Measurements from ENCODE around the gene ECSCR.

GRCh38 chr5:139439013-139439903, 23.3 kb downstream of the ECSCR start, which contains the start of gene DNAJC18:
- 0 out of 2 replicates have a peak, but pooled peaks have one; percentile 51 for TF ChIP-seq ZNF785 (tag by site-specific recombination; IDR thresholded peaks at IDR 0.05)
- peak; percentile 90 for TF ChIP-seq ZBTB7A (tag by site-specific recombination; IDR thresholded peaks at IDR 0.05; ENCODE audit: low read depth)
- no peak for TF ChIP-seq ZNF274 (IDR thresholded peaks at IDR 0.05; ENCODE audit: low read length)
- no peak for TF ChIP-seq ZNF274 (tag by site-specific recombination; IDR thresholded peaks at IDR 0.05; ENCODE audit: borderline replicate concordance)
- TF ChIP-seq ZNF311 (tag by site-specific recombination; IDR thresholded peaks at IDR 0.05; ENCODE audit: borderline replicate concordance) = no peak
- peak; percentile 38; the same call in 1 of the 2 replicates for TF ChIP-seq CTCF (tag by site-specific recombination; IDR thresholded peaks at IDR 0.05)
- no peak for TF ChIP-seq ZNF791 (tag by site-specific recombination; IDR thresholded peaks at IDR 0.05)
- TF ChIP-seq ZNF133 (tag by site-specific recombination; IDR thresholded peaks at IDR 0.05) = no peak
- no peak for TF ChIP-seq IKZF3 (tag by site-specific recombination; IDR thresholded peaks at IDR 0.05)
- TF ChIP-seq REPIN1 (tag by site-specific recombination; IDR thresholded peaks at IDR 0.05; ENCODE audit: low read depth) = peak; percentile 64; the same call in 1 of the 2 replicates
- TF ChIP-seq ZNF174 (tag by site-specific recombination; IDR thresholded peaks at IDR 0.05) = no peak
- no peak for TF ChIP-seq ZNF555 (tag by site-specific recombination; conservative IDR thresholded peaks at IDR 0.05)
